HepG2 (cell line): ENCODE data around the gene LECT2. TPM values are rescaled to one million over a fixed set of nuclear protein-coding genes. Genes with fewer than 3 reads are reported as not detected.

ENCODE experiments used
- ASH2L ChIP-seq: fragments of 300-600, 200-600 bp; sonication (generic); IDR thresholded peaks from 2 replicates; pipeline ENCODE4 v1.7.0; 2017; ENCODE audit warnings: low read depth, mild to moderate bottlenecking, moderate library complexity, mixed read lengths, low read length; ENCODE audit not compliant: insufficient read length
- BRF2 ChIP-seq: sonication (generic); formaldehyde crosslinking; IDR thresholded peaks from 2 replicates; pipeline ENCODE4 v1.8.1; 2022; ENCODE audit warnings: mild to moderate bottlenecking, missing genetic modification reagents
- CEBPB ChIP-seq: IDR thresholded peaks from 2 replicates; pipeline ENCODE4 v1.6.1; 2011; ENCODE audit warnings: low read depth, low read length, improper control_type of control experiment, borderline replicate concordance
- EED ChIP-seq: sonication (generic); formaldehyde crosslinking; IDR thresholded peaks from 2 replicates; pipeline ENCODE4 v1.5.0; 2020; ENCODE audit warnings: mild to moderate bottlenecking, missing genetic modification reagents
- FOXJ3 ChIP-seq: sonication (generic); formaldehyde crosslinking; IDR thresholded peaks from 2 replicates; pipeline ENCODE4 v1.4.0; 2020; ENCODE audit warnings: missing genetic modification reagents, mild to moderate bottlenecking, borderline replicate concordance
- GABPB1 ChIP-seq: IDR thresholded peaks from 2 replicates; pipeline ENCODE4 v1.6.1; 2016; ENCODE audit warnings: mild to moderate bottlenecking, missing genetic modification reagents, moderate library complexity, missing compliant biosample characterization
- HDAC1 ChIP-seq: sonication (generic); formaldehyde crosslinking; IDR thresholded peaks from 2 replicates; pipeline ENCODE4 v1.5.1; 2020; ENCODE audit warnings: mild to moderate bottlenecking, missing genetic modification reagents
- MYC ChIP-seq: sonication (generic); formaldehyde crosslinking; IDR thresholded peaks from 2 replicates; pipeline ENCODE4 v1.9.0; 2021; ENCODE audit warnings: missing genetic modification reagents, borderline replicate concordance
- RARA ChIP-seq: IDR thresholded peaks from 2 replicates; pipeline ENCODE4 v1.6.1; 2016; ENCODE audit warnings: missing genetic modification reagents, missing compliant biosample characterization
- RERE ChIP-seq: IDR thresholded peaks from 2 replicates; pipeline ENCODE4 v1.6.1; 2016; ENCODE audit warnings: low read depth, missing genetic modification reagents, missing compliant biosample characterization
- RFX5 ChIP-seq: IDR thresholded peaks from 2 replicates; pipeline ENCODE4 v1.6.1; 2011; ENCODE audit warnings: low read depth, low read length, improper control_type of control experiment
- THAP7 ChIP-seq: sonication (generic); formaldehyde crosslinking; IDR thresholded peaks from 2 replicates; pipeline ENCODE4 v1.8.1; 2023; ENCODE audit warnings: mild to moderate bottlenecking, missing genetic modification reagents
- ZNF609 ChIP-seq: sonication (generic); formaldehyde crosslinking; IDR thresholded peaks from 2 replicates; pipeline ENCODE4 v1.4.0; 2020; ENCODE audit warnings: mild to moderate bottlenecking, missing genetic modification reagents, borderline replicate concordance
- ZNF780A ChIP-seq: sonication (generic); formaldehyde crosslinking; IDR thresholded peaks from 2 replicates; pipeline ENCODE4 v1.8.0; 2022; ENCODE audit warnings: mild to moderate bottlenecking, missing genetic modification reagents, moderate library complexity
- polyA plus RNA-seq, 8 experiments: library from polyadenylated mRNA; depleted of rRNA in 3 of 8; stranded (reverse) in 7 of 8; unstranded in 1 of 8; fragments of >200 nt; fragmentation: Illumina TruSeq in 4 of 8; extraction: Trizol in 4 of 8; gene quantifications; 2 replicates each; pipeline versions ENCODE4 v1.2.1 to v1.2.3, GENCODE V29; 2011 to 2016; ENCODE audit warnings: low read depth in 4 of 8, missing spikeins in 1 of 8, mixed read lengths in 1 of 8; ENCODE audit not compliant: insufficient read depth in 1 of 8
- total RNA-seq, 5 experiments: library from RNA; depleted of rRNA; stranded (reverse); fragments of >200 nt; fragmentation: Illumina TruSeq; extraction: Trizol; gene quantifications; 2 replicates each; pipeline ENCODE4 v1.2.3, GENCODE V29; 2016; ENCODE audit warnings: low read depth in 1 of 5
- TF ChIP-seq, protein P1 (sequence below): sonication (generic); formaldehyde crosslinking; IDR thresholded peaks from 2 replicates; pipeline ENCODE4 v1.8.1; 2023; ENCODE audit warnings: missing genetic modification reagents, mild to moderate bottlenecking, borderline replicate concordance

Gene LECT2
- total and polyA plus RNA-seq, 2 of the 13 experiments (the other 11 are each of a cell fraction or from before 2014, with no cell fraction given): not detected

- TF ChIP-seq ZNF609 (peak; percentile 91), RERE (CRISPR knock-in tag) (peak; percentile 89; the same call in 1 of the 2 replicates), MYC (CRISPR knock-in tag) (peak; percentile 88), GABPB1 (CRISPR knock-in tag) (peak; percentile 34; the same call in 1 of the 2 replicates), HDAC1 (CRISPR knock-in tag) (peak; percentile 94), FOXJ3 (CRISPR knock-in tag) (peak; percentile 99), RFX5 (no peak), THAP7 (CRISPR knock-in tag) (no peak), EED (CRISPR knock-in tag) (no peak), RARA (peak; percentile 97), ASH2L (peak; percentile 94), ZNF780A (CRISPR knock-in tag) (no peak), CEBPB (peak; percentile 99), BRF2 (CRISPR knock-in tag) (no peak)
- TF ChIP-seq, protein P1, sequence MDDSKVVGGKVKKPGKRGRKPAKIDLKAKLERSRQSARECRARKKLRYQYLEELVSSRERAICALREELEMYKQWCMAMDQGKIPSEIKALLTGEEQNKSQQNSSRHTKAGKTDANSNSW: no peak
Measured at GRCh38 chr5:135973323-135974020, 18.7 kb upstream of the LECT2 start (continued).
